PC-3 (cell line): ENCODE results near the gene ANKS1B.

Source experiments
- EZH2 ChIP-seq: fragments of 300-600 bp; sonication (generic); IDR thresholded peaks from one replicate; pipeline ENCODE4 v1.6.1; 2017; ENCODE audit warnings: antibody characterized with exemption, mild to moderate bottlenecking, low read length; ENCODE audit not compliant: unreplicated experiment
- TF ChIP-seq, protein P1 (sequence below): fragments of 300-600 bp; sonication (generic); conservative IDR thresholded peaks from 2 replicates; pipeline ENCODE4 v1.5.1; 2017; ENCODE audit warnings: antibody characterized with exemption, low read depth, mild to moderate bottlenecking, low read length

DNA sequence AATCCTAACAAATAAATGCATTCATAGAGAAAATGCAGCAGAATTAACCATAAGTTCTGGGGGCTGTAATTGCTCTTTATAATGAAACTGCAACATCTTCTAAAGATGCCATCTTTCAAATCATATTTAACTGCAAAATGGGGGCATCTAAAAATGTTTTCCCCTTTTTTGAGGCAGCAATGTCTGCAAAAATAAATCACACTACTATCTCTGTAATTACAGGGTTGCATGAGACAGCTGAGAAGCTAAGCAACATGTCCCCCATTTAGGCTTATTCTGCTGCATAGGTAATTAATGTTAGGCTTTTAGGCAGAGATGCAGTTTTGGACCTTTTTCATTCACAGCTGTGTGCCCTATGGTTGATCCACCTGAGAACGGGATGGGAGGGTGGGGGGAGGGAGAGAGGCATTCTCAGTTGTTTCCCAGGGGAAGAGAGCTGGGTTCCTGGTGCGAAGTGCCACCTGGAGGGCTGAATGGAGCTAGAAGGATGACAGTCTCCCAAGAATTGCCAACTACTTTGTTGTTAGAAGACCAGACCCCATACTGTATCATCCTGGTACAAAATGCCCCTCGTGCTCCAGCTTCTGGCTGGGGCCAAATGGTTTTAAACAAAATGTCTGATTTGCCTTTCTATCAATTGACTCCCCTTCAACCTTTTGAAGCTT, 1185.5 kb downstream of the ANKS1B start:
- TF ChIP-seq, protein P1, sequence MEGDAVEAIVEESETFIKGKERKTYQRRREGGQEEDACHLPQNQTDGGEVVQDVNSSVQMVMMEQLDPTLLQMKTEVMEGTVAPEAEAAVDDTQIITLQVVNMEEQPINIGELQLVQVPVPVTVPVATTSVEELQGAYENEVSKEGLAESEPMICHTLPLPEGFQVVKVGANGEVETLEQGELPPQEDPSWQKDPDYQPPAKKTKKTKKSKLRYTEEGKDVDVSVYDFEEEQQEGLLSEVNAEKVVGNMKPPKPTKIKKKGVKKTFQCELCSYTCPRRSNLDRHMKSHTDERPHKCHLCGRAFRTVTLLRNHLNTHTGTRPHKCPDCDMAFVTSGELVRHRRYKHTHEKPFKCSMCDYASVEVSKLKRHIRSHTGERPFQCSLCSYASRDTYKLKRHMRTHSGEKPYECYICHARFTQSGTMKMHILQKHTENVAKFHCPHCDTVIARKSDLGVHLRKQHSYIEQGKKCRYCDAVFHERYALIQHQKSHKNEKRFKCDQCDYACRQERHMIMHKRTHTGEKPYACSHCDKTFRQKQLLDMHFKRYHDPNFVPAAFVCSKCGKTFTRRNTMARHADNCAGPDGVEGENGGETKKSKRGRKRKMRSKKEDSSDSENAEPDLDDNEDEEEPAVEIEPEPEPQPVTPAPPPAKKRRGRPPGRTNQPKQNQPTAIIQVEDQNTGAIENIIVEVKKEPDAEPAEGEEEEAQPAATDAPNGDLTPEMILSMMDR: no peak
- no peak for TF ChIP-seq EZH2
